NCI-H748 (cell line): ENCODE data around the gene HEG1.
A peak's percentile ranks its signal among the peaks of the same experiment; 100 is the strongest.
"Not testable (repeated sequence)": the region's sequence is repeated elsewhere in the genome, so short reads cannot be mapped to it uniquely, and the experiment has no call there.

Experiments
- DNase-seq: peaks from one replicate; lab custom pipeline; 2025; ENCODE audit not compliant: unreplicated experiment; lab: John Stamatoyannopoulos, UW

HEG1 gene

GRCh38 chr3:124963755-124964154 is 92.0 kb downstream of the HEG1 start:
- no peak for DNase-seq

- no peak for DNase-seq
These were observed 93.3 kb downstream of the HEG1 start for GRCh38 chr3:124962403-124962940.

GRCh38 chr3:124960698-124961097 is 95.1 kb downstream of the HEG1 start:
- DNase-seq: no peak

GRCh38 chr3:124960105-124960504 is 95.7 kb downstream of the HEG1 start:
- no peak for DNase-seq

- not testable (repeated sequence) for DNase-seq
These were observed 97.8 kb downstream of the HEG1 start for GRCh38 chr3:124957951-124958350.

GRCh38 chr3:124952282-124952855 is 103.4 kb downstream of the HEG1 start:
- DNase-seq: peak; percentile 65

- DNase-seq: peak; percentile 57
These were observed 104.1 kb downstream of the HEG1 start for GRCh38 chr3:124951511-124952281.

- no peak for DNase-seq
These were observed 105.8 kb downstream of the HEG1 start for GRCh38 chr3:124950026-124950425.

GRCh38 chr3:124942613-124943012 is 113.2 kb downstream of the HEG1 start:
- no peak for DNase-seq

- peak; percentile 15 for DNase-seq
These were observed 114.0 kb downstream of the HEG1 start for GRCh38 chr3:124941771-124942170.

GRCh38 chr3:124939661-124940060 is 116.1 kb downstream of the HEG1 start:
- no peak for DNase-seq

- no peak for DNase-seq
These were observed 116.9 kb downstream of the HEG1 start for GRCh38 chr3:124938896-124939295.

- no peak for DNase-seq
These were observed 118.7 kb downstream of the HEG1 start for GRCh38 chr3:124937049-124937448.

GRCh38 chr3:124935794-124936542 is 119.8 kb downstream of the HEG1 start:
- peak; percentile 15 for DNase-seq

GRCh38 chr3:124935264-124935663 is 120.5 kb downstream of the HEG1 start:
- no peak for DNase-seq

- no peak for DNase-seq
These were observed 121.2 kb downstream of the HEG1 start, which contains the start of gene MUC13 for GRCh38 chr3:124934577-124934976. MUC13 (minus strand) TSS chr3:124934751; CDS start chr3:124934712, 39 bp downstream.

GRCh38 chr3:124928333-124929202 is 127.2 kb downstream of the HEG1 start:
- peak; percentile 53 for DNase-seq

- no peak for DNase-seq
These were observed 128.2 kb downstream of the HEG1 start for GRCh38 chr3:124927574-124928045.

- DNase-seq: no peak
These were observed 129.2 kb downstream of the HEG1 start for GRCh38 chr3:124926426-124927101.

- no peak for DNase-seq
These were observed 131.1 kb downstream of the HEG1 start for GRCh38 chr3:124924741-124925140.
